GM19023 (cell line): ENCODE data around the gene SESN1.

Experiments
- ATAC-seq: cut with Tn5 transposase; IDR thresholded peaks from one replicate; pipeline ENCODE4 v1.9.1; 2021; ENCODE audit warnings: mild to moderate bottlenecking, moderate library complexity; ENCODE audit not compliant: unreplicated experiment

Gene SESN1

DNA sequence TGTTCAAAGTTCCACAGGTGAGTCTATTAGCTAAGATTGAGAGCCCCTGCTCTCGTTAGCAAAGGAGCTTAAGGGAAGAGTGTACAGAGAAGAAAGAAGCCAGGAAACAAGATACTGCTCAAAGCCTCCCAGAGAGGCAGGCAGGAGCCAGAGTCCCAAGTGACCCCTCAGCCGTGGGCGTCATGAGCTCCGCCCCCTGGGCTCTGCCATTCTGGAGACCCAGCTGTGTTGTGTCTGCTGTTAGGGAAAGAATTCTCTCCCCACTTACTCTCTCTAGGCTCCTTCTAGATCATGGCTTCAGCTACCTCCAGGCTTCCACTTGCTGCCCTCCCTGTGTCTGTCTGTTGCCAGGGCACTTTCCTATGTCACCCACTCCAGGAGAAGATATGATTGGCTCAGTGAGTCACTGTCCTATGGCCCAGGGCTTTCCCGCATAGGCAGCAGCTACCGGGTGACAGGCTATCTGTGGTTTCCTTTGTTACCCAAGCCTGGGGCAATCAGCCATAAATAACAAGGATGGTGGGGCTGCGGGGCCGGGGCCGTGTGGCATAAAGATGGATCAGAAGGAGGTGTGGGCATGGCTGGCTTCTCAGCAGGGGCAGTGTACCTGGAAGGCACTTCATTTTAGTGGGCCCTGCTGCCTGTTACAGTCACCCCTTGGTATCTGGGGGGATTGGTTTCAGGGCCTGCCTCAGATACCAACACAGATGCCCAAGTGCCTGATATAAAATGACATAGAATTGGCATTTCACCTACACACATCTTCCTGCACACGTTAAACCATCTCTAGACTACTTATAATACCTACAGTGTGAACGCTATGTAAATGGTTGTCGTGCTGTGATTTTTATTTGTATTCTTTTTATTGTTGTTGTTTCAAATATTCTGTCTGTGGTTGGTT is 127.5 kb downstream of the SESN1 start:
- no peak for ATAC-seq

DNA sequence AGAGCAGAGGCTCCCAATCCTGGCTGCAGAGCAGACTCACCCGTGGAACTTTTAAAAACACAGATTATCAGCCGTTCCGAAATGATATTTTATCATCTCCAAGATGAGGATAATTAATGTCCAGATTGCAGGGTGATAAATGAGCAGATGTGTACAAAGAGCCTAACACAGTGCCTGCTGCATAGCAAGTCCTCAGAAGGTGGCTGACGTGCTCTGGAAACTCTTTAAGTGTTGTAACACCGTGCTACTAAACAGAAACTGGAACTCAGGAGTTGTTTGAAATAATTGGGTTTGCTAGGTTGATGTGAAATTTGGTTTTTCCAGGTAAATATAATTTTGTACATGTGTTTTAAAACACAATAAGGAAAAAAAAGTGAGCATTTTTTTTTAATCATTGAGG is 128.4 kb downstream of the SESN1 start:
- ATAC-seq = no peak

DNA sequence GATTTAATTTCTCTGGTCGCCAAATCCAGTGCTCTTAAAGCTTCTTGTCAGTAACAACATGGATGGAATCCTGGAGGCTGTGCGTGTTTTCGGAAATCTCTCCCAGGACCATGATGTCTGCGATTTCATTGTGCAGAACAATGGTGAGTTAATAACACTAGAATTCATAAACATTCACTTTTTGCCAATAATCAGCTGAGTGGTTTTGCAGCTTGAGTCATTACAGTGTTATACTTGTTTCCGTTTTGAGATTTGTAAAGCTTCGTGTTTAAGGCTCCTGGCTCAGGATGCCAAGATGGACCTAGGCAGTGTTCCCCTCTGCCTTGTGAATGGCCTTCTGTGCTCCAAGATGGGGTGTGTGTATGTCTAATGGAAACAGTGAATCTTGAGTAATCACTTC is 132.7 kb downstream of the SESN1 start:
- no peak for ATAC-seq

DNA sequence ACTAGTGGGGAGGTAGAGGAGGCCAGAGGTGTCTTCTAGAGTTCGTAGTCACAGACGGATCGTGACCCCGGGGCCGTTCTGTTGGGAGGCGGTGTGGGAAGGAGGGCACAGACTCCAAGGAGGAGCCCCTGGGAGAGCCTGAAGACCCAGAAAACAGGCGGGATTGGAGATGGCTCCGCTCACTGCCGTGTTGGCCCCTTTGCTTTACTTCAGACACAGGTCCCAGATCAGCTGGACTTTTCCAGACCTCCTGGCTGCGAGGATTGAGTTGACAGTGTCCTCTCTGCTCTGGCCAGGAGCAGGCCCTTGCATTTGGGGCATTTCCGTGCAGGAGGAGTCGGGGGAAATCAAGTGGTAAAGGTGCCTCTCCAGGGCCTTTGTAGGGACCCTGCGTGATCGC is 133.6 kb downstream of the SESN1 start:
- ATAC-seq = no peak

DNA sequence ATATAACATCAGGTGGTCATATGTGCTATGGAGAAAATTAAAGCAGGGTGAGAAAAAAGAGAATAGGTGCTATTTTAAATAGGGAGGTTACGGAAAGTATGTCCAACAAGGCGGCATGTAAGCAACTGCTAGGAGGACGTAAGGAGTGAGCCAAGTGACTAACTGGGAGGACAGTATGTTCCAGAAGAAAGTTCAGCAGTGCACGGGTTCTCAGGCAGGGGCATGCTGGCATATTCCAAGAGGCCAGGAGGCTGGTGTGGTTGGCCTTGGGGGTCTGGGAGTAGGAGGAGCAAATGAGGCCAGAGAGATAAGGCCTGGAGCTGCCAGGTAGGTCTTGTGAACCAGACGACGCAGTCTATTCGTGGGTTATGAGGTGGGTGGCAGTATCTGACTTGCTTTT is 134.0 kb downstream of the SESN1 start:
- ATAC-seq = no peak

DNA sequence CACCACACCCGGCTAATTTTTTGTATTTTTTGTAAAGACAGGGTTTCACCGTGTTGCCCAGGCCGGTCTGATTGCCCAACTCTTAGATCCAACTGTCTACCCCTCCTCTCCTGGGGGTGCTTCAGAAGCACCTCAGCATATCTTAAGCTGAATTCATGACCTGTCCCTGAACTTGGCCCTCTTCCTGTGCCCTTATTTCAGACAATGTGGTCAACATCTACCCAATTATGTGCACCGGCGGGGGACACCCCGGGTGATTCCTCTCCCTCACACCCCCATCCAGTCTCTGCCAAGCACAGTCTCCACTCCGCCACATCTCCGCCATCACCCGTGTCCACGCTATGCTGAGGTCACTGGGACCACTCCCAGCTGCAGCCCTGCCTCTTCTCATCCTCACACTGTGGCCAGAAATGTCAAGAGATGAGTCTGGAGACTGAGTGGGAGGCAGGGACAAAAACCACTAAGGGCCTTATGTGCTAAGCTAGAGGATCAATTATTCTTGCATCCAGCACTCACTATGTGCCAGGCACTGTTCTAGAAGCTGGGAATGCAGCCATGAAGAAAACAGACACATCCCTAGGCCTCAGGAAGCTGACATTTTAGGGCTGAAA is 134.6 kb downstream of the SESN1 start:
- ATAC-seq = no peak

DNA sequence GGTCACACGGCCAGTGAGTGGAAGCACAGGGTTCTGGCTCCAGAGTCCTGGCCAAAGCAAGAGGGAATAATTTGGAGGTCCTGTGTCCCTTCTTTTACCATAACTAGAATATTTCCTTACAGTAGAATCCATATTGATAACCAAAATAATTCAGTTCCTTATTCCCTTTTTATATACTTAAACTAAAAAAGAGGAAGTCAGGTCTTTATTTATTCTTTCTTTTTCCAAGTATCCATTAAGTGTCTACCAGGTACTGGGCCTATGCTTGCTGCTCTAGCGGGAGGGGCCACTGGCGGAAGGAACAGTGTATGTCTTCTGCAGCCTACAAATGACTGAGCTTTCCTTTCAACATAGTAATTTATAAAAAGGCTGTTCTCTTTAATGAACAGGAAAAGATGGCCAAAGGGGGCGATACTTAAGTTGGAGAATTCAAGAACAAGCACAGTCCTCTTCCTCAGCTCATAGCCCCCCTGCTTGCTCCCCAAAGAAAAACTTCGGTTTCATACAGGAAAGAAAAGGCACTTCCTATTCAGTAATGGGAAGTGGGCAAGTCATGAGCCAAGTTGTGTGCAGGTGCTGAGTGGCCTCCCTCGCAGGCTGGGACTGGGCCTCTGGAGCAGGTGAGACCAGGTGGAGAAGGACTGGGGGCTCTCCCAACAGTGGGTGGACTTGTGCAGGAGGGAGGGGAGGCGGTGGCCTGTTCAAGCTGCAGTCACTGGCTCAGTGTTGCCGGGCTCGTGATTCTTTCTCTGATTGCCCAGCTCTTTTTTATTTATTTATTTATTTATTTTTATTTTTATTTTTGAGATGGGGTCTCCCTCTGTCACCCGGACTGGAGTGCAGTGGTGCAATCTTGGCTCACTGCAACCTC is 135.5 kb downstream of the SESN1 start:
- no peak for ATAC-seq

DNA sequence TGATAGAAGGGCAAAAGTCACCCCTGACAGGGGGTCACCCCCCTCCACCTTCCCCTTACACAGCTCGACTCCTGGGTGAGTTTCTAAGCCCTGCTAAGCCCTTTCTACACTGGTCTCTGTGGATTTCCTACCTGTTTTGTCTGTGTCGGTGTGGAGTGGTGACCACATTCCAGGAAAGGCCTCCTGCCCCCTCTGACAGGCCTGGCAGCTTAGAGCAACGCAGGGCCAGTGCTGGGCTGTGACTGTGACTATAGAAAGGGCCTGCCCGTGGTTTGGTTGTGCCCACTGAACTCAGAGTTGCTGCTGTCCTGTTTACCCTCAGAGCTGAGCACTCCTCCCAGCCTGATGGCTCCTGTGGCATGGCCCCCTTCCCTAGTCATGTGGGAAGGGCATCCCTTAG is 137.4 kb downstream of the SESN1 start:
- ATAC-seq = no peak

DNA sequence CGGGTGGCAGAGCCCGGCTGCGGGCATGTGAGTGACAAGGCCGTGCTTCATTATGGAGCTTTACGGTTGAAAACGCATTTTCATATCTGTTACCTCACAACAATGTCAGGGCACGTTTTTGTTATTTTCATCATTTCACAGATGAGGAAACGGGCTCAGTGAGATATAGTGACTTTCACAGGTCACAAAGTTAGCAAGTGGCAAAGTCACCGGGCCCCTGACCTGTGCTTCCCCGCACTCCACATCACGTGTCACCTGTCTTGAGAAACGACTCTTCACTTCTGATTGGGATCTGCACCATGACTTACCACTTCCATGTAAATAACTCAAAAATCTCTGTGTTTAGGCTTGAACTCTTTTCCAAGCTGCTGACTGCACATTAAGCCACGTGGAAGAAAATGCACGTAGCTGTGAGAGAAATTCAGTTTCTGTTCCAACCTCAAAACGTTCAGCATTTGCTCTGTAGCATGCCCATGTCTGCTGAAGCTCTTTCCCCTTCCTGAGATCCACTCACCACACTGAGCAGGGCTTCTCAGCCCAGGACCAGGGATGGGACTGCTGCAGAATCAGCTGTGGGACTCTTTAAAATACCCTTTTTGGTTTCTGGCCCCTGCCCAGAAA is 139.2 kb downstream of the SESN1 start:
- ATAC-seq = no peak

DNA sequence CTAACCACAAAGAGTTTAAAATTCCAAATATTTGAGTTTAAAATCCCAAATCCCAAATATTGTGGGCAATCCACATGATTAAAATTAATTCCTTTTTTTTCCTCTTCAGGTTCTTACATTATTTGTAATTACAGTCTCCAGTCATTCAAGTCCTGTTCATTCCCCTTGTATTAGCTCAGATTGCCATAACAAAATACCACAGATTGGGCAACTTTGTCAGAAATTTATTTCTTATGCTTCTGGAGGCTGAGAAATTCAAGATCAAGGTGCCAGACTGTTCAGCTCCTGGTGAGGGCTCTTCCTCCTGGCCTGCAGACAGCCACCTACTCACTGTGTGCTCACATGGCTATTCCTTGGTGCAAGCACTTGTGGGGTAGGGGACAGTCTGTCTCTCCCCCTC is 141.0 kb downstream of the SESN1 start:
- no peak for ATAC-seq

DNA sequence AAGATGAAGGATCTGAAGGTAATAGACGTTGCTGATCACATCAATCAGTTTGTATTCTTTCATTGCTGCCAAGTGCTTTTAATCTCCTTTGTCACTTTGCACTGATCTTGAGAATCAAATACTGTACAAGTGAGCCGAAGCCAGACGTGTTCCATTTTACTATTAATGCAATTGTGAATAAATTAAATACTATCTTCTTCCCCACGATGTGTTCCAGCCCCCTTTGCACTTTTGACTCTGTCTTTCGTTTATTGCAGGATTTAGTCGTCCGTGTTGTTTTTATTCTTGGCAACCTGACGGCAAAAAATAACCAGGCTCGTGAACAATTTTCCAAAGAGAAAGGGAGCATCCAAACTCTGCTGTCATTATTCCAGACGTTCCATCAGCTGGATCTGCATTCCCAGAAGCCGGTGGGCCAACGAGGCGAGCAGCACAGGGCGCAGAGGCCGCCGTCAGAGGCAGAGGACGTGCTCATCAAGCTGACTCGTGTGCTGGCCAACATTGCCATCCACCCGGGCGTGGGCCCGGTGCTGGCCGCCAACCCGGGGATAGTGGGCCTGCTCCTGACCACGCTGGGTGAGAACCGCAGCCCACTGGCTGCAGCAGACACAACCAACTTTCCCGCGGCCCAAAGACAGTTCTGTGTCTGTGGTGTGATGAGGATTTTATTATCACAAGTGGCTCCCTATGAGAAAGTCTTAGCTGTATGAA is 141.7 kb downstream of the SESN1 start:
- ATAC-seq = no peak

DNA sequence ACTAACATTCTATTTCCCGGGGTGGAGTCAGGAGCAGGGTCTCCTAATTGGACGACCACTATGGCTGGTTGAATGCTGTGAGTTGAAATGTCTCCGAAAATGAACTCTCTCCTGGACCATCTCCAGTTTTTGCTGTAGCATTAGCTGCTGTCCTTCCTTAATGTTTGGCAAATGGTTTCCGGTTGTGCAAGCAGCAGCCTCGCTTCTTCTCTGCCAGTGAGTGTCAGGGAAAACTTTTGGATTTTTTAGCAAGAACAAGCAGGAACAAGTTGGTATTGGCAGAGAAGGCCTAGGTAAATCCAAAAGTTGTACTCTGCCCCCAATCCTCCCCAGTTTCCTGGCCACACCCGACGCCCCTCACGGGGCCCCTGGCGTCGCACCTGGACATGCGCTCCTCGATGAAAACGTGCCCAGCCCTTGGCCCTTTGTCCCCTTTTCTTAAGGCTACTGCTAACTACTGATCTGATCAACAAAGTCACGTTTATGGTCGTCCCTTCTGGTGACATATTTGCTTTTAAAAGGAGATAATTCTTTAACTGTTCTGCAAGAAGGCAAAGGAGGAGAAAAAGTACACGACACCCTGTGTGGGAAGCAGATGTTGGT is 143.2 kb downstream of the SESN1 start:
- ATAC-seq = no peak

DNA sequence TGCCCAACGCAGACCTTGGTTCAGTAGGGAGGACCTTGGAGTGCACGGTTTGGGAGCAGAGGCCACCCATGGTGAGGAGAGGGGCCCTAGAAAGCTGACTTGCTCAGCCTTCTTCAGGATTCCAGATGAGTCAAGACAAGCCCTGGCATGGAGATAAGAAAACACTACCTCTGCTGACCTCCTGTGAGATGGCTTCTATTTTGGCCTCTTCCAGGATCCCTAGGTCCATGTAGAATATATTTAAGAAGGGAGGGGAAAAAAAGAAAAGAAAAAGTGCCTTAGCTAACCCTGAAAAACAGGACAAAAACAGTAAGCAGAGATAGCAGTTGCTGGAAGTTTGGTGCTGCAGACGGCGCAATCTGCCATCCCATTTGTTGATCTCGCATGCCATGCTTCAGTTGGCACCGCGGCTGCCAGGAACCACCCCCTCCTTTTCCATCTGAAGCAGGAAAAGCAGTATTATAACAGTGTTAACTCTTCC is 146.4 kb downstream of the SESN1 start:
- ATAC-seq = no peak

DNA sequence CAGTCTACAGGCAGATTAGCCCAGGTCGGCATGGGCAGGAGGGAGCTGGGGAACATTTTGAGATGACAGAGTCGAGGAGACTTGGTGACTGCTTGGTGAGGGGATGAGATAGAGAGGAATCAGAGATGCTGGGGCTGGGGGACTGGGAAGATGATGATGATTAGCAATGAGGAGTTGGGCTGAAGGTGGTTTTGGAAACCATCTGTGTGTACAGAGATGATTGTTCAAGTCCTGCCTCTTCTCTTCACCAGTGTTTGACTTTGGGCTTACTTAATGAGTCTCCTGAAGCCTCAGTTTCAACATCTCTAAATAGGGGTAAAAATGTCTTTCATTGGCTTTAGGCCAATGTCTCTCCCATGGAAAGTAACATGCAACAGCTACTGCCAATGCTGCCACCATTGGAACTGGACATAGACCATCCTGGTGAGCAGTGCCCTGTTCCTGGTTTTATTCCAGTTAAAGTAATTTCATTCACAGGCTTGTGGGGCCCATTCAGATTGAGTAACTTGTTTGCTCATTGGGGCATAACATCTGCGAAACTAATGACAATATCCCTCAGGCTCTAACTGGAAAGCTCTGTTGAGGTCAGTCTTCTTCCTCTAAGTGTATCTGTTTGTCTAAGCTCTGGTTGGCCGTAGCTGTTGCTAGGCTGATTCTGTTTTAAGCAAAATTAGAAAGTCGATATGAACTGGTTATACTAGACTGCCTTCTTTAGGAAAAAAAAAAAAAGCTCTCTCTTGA is 147.4 kb downstream of the SESN1 start:
- no peak for ATAC-seq

DNA sequence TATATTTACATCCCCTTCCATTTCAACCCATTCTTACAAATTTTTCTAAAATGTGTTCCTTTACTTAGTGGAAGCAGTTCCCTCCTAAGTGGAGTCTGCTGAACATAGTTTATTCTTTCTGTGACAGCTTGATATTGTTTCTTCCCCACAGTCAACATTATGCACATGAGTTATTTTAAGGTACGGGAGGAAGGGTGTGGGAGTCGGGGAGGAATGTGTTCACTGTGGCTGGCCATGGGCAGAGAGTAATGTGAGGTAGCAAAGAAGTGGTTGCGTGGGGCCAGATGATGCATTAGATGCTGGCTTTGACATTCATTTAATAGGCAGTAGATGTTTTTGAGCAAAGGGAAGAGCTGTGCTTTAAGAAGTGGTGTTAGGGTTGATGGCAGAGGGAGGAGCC is 148.0 kb downstream of the SESN1 start:
- no peak for ATAC-seq

DNA sequence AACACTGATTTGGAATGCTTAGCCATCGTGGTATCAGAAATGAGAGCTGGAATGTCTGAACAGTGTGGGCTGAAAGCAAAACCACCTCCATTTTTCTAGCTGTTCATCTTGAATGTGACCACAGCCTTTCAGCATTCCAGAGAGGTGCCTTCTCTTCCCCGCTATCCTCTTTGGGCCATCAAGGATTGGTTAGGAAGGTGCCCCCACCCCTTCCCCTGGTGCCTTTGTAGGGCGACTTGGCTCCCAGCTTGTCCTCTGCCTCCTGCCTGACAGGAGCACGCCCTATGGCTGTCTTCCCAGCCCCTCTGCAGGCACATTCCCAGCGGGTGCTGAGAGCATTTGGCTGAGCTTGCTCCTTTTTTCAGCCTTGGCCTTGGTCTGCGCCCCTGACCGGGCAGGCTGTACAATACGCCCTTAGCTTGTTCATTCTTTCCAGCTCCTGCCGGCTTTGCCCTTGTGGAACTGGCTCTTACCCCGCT is 148.9 kb downstream of the SESN1 start:
- ATAC-seq = no peak

DNA sequence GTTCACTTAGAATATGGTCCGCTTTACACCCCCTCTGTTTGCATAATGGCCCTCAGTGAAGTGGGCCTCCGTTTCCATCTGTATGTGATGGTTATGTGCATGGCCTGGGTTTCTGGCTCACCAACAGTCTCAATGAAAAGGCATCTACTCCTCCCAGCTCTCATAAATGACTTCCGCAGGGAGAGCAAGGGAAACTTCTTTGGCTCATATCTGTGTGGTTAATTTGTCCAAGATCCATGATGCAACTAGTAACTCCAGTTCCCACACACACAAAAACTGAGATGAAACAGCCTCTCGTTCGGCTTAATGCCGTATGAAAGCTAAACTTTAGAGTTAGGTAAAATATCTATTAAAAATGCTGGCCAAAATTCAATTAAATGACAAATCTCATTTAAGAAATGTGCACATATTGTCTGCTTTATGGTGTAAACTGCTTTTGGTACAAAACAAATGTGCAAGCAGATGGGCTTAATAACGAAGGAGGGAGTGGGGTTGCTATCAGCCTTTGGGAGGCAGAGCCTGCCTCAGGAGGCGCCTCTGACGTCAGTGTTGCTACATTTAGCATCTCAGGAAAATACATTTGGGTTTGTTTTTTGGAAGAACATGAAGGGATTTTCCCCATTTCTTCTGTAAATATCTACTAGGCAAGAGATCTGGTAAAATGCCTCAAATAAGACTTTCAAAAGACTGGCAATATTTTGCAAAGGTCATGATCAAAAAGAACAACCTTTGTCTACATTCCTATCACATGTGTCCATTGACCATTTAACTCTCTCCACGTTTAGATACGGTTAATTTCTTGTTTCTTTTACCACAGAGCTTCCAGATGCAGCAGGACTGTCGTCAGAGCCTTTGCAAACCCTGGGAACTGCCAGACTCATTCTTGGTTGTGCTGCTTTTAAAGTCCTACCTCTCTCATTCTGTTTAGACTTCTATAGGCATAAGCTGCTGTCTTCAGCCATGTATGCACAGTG is 149.7 kb downstream of the SESN1 start:
- no peak for ATAC-seq

DNA sequence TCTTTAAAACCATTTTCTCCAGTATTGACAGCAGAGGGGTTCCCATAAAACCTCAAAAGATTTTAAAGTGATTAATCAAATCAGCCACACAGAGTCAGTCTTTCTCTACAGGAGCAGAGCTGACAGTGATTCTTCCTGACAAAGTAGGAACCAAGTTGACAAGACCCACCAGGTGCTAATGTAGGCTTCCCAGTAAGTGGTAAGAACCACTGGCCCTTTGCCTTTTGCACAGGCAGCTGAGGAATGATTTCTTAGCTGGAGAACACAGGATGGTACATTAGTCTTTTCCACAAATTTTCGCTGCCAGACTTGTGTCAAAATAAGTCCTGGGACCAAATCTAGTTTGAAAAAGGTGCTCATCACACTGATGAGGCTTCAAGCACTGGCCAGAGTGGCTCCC is 150.6 kb downstream of the SESN1 start:
- ATAC-seq = no peak
